Psoas muscle (tissue), 8 donors: ENCODE data around the gene SLC4A3. TPM values are rescaled to one million over a fixed set of nuclear protein-coding genes. Genes with fewer than 3 reads are reported as not detected.

Experiments used
- ATAC-seq, 4 donors: fragments of 200-7000 bp; cut with Tn5 transposase; one replicate each; pipeline ENCODE4 v1.9.1; 2020; ENCODE audit warnings: moderate library complexity in 3 of 4, mild to moderate bottlenecking in 2 of 4
- DNase-seq, 2 donors: peaks; one replicate each; pipeline ENCODE4 v3.0.0-alpha.2; 2020
- H3K27ac ChIP-seq: fragments of 200-600 bp; one replicate; pipeline ENCODE4 v1.8.0; 2022
- H3K27me3 ChIP-seq, 3 donors: fragments of 200-600 bp in 1 of 3; one replicate each; pipeline versions ENCODE4 v1.6.1 to v1.8.0; 2013 to 2022; ENCODE audit warnings: low read length in 2 of 3, mild to moderate bottlenecking in 2 of 3, moderate library complexity in 1 of 3; ENCODE audit not compliant: insufficient read depth in 3 of 3
- H3K36me3 ChIP-seq, 2 donors: fragments of 200-600 bp in 1 of 2; one replicate each; pipeline versions ENCODE4 v1.6.1 to v1.8.0; 2013 to 2022; ENCODE audit warnings: low read depth in 1 of 2, mild to moderate bottlenecking in 1 of 2, moderate library complexity in 1 of 2; ENCODE audit not compliant: insufficient read depth in 1 of 2
- H3K4me1 ChIP-seq: fragments of 200-600 bp; one replicate; pipeline ENCODE4 v1.8.0; 2022
- H3K4me3 ChIP-seq: fragments of 200-600 bp; one replicate; pipeline ENCODE4 v1.8.0; 2022; ENCODE audit warnings: mild to moderate bottlenecking
- H3K9me3 ChIP-seq: fragments of 200-600 bp; one replicate; pipeline ENCODE4 v1.8.0; 2022
- CTCF ChIP-seq: fragments of 200-600 bp; IDR thresholded peaks from one replicate; pipeline ENCODE4 v1.8.0; 2022; ENCODE audit warnings: antibody characterized with exemption
- WGBS, 3 donors: extraction: QIAGEN DNeasy Blood & Tissue Kit; methylation state at CpG; one replicate each; pipeline versions ENCODE4 v1.1.6 to v1.1.7; 2013; 5-methylcytosine and 5-hydroxymethylcytosine counted together
- intact Hi-C, 2 donors: fragments of 100-400 bp; cut with DNase I; formaldehyde crosslinking; loops; one replicate each; pipeline versions ENCODE4 v1.11.0 to v1.14.2; 2022
- polyA plus RNA-seq, 3 donors: library from polyadenylated mRNA; stranded (reverse); fragments of 200-250 nt; gene quantifications; one replicate each; pipeline ENCODE4 v1.2.3, GENCODE V29; 2013
- total RNA-seq, 4 donors: library from RNA; stranded (reverse); fragmentation: NEBNext Ultra II Directional in 2 of 4; extraction: Animal tissue kit (Norgen Biotek cat#: 25700) in 2 of 4; gene quantifications; one replicate each; pipeline versions ENCODE4 v1.2.1 to v1.2.4, GENCODE V29; 2021 to 2023
- donor health status: healthy with polysubstance abuse.
- donor health status: DM: no; HTN: no; CAD: no; lungs with moderate emphysema.
- donor health status: Bipolar disorder and iron deficiency.
- donor health status: healthy.
- donor health status: DM: yes; HTN: yes; CAD: no.
- donor health status: DM: no; HTN: no; CAD: no.
- donor health status: DM: no; HTN: no; CAD: no.
- donor health status: DM: yes; HTN: yes; CAD: no.

SLC4A3 gene
- total and polyA plus RNA-seq, 7 donors = 0.40 to 1.4 (median 0.60) TPM

GRCh38 chr2:219611866-219612576, 15.4 kb upstream of the SLC4A3 start:
- ATAC-seq (no peak), DNase-seq (no peak)
- WGBS, 3 donors = 79 to 82% (median 79%) methylated on average over 12 of the region's 12 CpGs
- Histone ChIP-seq H3K4me1 (no peaks in the 10 kb centered on the region), H3K27ac (no peak overlapping the region), H3K9me3 (no peaks in the 10 kb centered on the region), H3K27me3 (no peaks in the 10 kb centered on the region), H3K4me3 (no peak overlapping the region), H3K36me3 (peaks cover 5 to 68% of the 10 kb centered on the region in 2 donors)
- intact Hi-C loops = no loop called here
- no peak for TF ChIP-seq CTCF

- peaks cover 5 to 61% of the 10 kb centered on the region in 2 donors for H3K36me3 ChIP-seq
- no peak overlapping the region for H3K27ac ChIP-seq
- no peaks in the 10 kb centered on the region for H3K9me3 ChIP-seq
- DNase-seq (no peak), ATAC-seq (no peak)
- no peak overlapping the region for H3K4me3 ChIP-seq
- no peaks in the 10 kb centered on the region for H3K27me3 ChIP-seq
- no peak for TF ChIP-seq CTCF
- no peaks in the 10 kb centered on the region for H3K4me1 ChIP-seq
- 87 to 91% (median 89%) methylated on average over 13 to 15 of the region's 15 CpGs for WGBS, 3 donors
- intact Hi-C loops = no loop called here
Observed at GRCh38 chr2:219612577-219613286, 14.7 kb upstream of the SLC4A3 start.

- no peaks in the 10 kb centered on the region for H3K4me1 ChIP-seq
- no peaks in the 10 kb centered on the region for H3K9me3 ChIP-seq
- TF ChIP-seq CTCF = no peak
- H3K36me3 ChIP-seq = peaks cover 5 to 52% of the 10 kb centered on the region in 2 donors
- 92 to 99% (median 97%) methylated on average over 6 to 11 of the region's 11 CpGs for WGBS, 3 donors
- intact Hi-C loops = no loop called here
- no peak for DNase-seq
- no peak for ATAC-seq
- H3K27me3 ChIP-seq = no peaks in the 10 kb centered on the region
- H3K27ac ChIP-seq = no peak overlapping the region
- no peak overlapping the region for H3K4me3 ChIP-seq
Observed at GRCh38 chr2:219613461-219614070, 13.9 kb upstream of the SLC4A3 start.

GRCh38 chr2:219614076-219614860, 13.2 kb upstream of the SLC4A3 start:
- intact Hi-C loops = no loop called here
- Histone ChIP-seq H3K9me3 (no peaks in the 10 kb centered on the region), H3K4me1 (no peaks in the 10 kb centered on the region), H3K4me3 (no peak overlapping the region), H3K27ac (no peak overlapping the region), H3K27me3 (no peaks in the 10 kb centered on the region), H3K36me3 (peaks cover 5 to 47% of the 10 kb centered on the region in 2 donors)
- no peak for TF ChIP-seq CTCF
- WGBS, 3 donors = 93 to 95% (median 93%) methylated on average over 11 of the region's 11 CpGs
- DNase-seq (no peak), ATAC-seq (no peak)
